HFF-Myc (cell line): ENCODE results near the gene ANKS1A.

Source experiments
- DNase-seq: peaks from one replicate; pipeline ENCODE4 v3.0.0-alpha.2; 2011; ENCODE audit warnings: low read depth; ENCODE audit errors: extremely low read depth
- H3K4me3 ChIP-seq: replicated peaks from 2 replicates; pipeline ENCODE4 v1.5.1; 2011; ENCODE audit warnings: low read depth, mild to moderate bottlenecking, control low read depth, low read length
- TF ChIP-seq, protein P1 (sequence below): IDR thresholded peaks from 2 replicates; pipeline ENCODE4 v1.5.1; 2012; ENCODE audit warnings: mild to moderate bottlenecking, low read depth, low read length, control low read depth; ENCODE audit errors: missing control alignments

ANKS1A gene

DNA sequence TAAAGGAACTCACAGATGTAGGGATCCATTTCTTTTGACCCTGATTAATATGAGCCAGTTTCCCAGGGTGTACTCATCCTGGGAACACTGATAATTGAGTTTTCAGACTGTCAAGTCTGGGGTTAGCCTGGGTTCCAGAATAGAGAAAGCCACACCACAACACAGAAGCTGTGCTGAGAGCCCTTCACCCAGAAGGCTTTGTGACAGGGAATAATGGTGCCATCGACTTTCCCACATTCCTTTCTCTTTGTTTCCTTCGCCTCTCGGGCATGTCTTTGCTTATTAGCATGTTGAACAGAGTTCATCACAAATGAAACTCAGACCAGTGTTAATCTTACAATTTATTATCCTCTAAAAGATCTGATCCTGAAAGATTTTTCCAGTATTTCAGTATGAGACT lies 157.0 kb downstream of the ANKS1A start:
- TF ChIP-seq, protein P1, sequence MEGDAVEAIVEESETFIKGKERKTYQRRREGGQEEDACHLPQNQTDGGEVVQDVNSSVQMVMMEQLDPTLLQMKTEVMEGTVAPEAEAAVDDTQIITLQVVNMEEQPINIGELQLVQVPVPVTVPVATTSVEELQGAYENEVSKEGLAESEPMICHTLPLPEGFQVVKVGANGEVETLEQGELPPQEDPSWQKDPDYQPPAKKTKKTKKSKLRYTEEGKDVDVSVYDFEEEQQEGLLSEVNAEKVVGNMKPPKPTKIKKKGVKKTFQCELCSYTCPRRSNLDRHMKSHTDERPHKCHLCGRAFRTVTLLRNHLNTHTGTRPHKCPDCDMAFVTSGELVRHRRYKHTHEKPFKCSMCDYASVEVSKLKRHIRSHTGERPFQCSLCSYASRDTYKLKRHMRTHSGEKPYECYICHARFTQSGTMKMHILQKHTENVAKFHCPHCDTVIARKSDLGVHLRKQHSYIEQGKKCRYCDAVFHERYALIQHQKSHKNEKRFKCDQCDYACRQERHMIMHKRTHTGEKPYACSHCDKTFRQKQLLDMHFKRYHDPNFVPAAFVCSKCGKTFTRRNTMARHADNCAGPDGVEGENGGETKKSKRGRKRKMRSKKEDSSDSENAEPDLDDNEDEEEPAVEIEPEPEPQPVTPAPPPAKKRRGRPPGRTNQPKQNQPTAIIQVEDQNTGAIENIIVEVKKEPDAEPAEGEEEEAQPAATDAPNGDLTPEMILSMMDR: no peak
- H3K4me3 ChIP-seq: no peak overlapping the region
- no peak for DNase-seq

DNA sequence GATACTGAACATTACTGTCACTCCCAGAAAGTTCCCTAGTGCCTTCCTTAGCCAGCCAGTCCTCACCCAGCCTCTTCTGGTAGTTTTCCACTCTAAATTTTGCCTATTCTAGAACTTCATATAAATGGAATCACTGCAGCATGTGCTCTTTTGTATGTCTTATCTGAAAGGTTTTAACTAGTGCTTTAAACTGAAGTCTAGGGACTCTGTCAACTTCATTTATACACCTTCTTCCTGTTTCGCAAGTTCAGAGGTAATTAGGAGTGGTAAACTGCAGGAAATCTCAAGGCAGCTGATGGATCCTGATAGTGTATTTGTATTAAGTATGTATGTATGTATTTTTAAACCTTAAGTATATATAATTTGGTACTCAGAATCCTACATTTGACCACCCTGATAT lies 157.8 kb downstream of the ANKS1A start:
- TF ChIP-seq, protein P1: no peak
- no peak for DNase-seq
- no peak overlapping the region for H3K4me3 ChIP-seq

DNA sequence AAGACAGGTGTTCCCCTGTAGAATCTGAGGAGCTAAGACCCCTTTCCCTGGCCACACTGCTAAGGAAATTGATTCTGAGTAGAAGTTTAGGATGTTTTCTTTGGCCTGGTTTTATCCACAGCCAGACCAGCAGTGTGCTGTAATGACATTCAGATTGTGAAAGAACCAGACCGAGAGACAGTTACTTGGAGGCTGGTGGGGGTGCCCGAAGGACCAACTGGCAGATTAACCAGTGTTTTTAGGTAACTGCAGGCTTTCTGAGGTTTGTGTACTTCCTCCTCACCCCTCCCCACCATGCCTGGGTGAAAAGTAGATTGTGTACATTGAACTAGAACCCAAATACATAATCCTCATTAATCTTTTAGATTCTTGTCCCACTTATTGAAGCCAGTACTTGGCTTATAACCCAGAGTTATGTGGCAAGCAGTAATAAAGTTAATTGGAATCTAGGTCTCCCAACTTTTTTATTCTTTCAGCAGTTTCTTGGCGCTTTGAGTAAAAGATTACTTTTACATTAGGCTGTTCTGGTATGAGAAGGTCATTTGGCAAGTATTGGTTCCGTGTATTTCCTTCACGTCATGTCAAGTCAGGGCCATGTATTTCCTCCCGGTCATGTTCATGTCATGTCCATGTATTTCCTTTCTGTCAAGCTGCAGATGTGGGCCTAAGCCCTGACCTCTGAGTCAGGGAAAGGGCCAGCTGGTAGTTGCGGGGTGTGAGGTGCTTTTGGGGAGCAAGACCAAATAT lies 158.4 kb downstream of the ANKS1A start:
- no peak for DNase-seq
- TF ChIP-seq, protein P1: no peak
- H3K4me3 ChIP-seq: no peak overlapping the region

DNA sequence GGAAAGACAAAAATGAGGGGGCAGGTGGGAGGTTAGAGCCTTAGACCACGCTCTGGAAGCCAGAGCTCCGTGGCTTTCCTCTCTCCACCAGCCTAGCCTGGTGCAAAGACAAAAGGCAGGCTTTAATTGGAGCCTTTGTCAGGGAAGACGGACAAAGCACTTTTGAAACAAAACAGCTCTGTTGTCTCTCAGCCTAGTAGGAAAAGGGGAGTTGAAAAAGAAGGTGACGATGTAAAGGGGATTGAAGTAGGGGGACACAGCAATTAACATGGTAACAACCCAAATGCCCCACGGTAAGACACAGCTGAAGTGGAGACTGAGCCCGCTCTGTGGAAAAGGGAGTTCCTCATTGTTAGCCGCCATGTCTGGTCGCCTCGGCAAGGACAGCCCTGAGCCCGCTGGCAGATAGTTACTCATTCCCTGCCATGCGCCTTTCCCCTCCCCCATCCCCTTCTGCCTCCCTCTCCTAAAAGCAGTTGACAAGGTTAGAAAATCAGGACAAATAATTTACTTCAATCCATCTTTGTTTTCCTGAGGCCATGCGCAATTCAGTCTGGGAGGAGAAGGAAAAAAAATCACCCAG lies 159.1 kb downstream of the ANKS1A start:
- TF ChIP-seq, protein P1: no peak
- no peak for DNase-seq
- no peak overlapping the region for H3K4me3 ChIP-seq

DNA sequence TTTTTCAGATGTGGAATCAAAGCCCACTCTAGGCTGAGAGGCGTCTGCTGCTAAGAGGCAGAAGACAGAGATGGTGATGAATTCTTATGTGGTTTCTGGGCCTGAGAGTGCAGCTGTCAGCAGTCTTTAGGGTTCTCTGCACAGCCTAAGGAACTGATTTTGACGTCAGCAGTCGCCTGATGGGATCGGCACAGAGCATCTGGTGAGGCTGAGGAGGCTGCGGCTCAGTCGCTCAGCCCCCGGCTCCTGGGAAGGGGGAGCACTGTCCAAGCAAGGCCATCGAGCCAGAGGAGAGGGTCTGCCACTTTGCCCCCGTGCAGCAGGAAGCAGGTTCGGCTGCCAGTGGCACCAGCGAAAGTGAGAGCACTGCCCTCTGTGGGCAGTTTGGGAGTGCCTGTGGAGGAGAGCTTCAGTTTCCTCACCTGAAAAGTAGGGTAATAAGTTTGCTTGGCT lies 159.6 kb downstream of the ANKS1A start:
- no peak overlapping the region for H3K4me3 ChIP-seq
- DNase-seq: no peak
- TF ChIP-seq, protein P1: peak; percentile 24

DNA sequence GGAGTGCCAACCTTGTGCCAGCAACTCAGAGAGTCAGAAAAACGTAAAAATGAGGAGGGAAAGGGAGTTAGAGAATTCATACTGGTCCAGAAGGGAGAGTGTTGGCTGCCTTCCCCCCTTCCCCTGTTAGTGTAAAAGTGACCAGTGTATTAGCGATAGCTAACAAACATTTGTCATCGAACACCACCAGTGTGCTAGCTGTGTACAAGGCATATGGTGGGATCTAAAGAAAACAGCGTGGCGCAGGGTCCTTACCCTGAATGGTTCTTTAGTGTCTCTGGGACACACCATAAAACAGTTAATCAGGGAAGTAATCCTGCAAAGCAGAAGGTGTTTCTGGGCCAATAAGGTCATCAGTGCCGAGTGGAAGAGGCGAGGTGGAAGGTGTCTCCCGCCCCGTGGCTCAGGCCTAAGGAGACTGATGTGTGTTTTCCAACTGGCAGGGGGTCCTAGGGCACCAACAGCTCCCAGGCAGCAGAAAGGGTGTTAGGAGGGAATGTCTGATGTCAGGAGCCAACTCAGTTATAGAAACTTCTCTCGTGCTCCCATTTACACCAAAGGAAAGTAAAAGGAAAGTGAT lies 160.2 kb downstream of the ANKS1A start:
- no peak overlapping the region for H3K4me3 ChIP-seq
- no peak for DNase-seq
- TF ChIP-seq, protein P1: no peak
